Activated CD4-positive, alpha-beta T cell treated with anti-CD3 and anti-CD28 coated beads for 36 hours (primary cell): Measurements from ENCODE around the gene PLXDC2. TPM values are rescaled to one million over a fixed set of nuclear protein-coding genes. Genes with fewer than 3 reads are reported as not detected.
A peak's percentile ranks its signal among the peaks of the same experiment; 100 is the strongest.

Source experiments
- ATAC-seq: fragments of 200-7000 bp; cut with Tn5 transposase; one replicate; pipeline ENCODE4 v1.10.0; 2021; ENCODE audit warnings: mild to moderate bottlenecking, moderate library complexity
- CTCF ChIA-PET: fragments of 350-600 bp; sonication (Branson Sonifier 250); formaldehyde crosslinking; loops from one replicate; lab custom pipeline; 2021; ENCODE audit warnings: antibody characterized with exemption; lab: Charles Lee
- POLR2A ChIA-PET: fragments of 350-600 bp; sonication (Branson Sonifier 250); formaldehyde crosslinking; loops from one replicate; lab custom pipeline; 2021; ENCODE audit warnings: antibody characterized with exemption, inconsistent platforms; lab: Charles Lee
- DNase-seq: peaks from one replicate; pipeline ENCODE4 v3.0.0-alpha.2; 2020
- H3K27ac Mint-ChIP-seq: one replicate; pipeline ENCODE4 v1.8.0; 2021; ENCODE audit warnings: mixed read lengths
- H3K27me3 Mint-ChIP-seq: one replicate; pipeline ENCODE4 v1.8.0; 2021; ENCODE audit warnings: mixed read lengths
- H3K36me3 Mint-ChIP-seq: one replicate; pipeline ENCODE4 v1.8.0; 2021; ENCODE audit warnings: low read depth, mixed read lengths
- H3K4me1 Mint-ChIP-seq: one replicate; pipeline ENCODE4 v1.8.0; 2021; ENCODE audit warnings: mixed read lengths
- H3K4me3 Mint-ChIP-seq: one replicate; pipeline ENCODE4 v1.8.0; 2021; ENCODE audit warnings: mild to moderate bottlenecking, moderate library complexity, mixed read lengths
- H3K9me3 Mint-ChIP-seq: one replicate; pipeline ENCODE4 v1.8.0; 2021; ENCODE audit warnings: low read depth, mixed read lengths
- intact Hi-C, 2 experiments: fragments of 100-400 bp; cut with DNase I in 1 of 2; cut with micrococcal nuclease in 1 of 2; formaldehyde crosslinking; loops; one replicate each; pipeline versions ENCODE4 v1.14.2 to v1.15.1; 2022 to 2024; cut with DNase I, micrococcal nuclease
- total RNA-seq, 2 experiments: library from RNA; stranded (reverse); gene quantifications; one replicate each; pipeline ENCODE4 v1.2.3, GENCODE V29; 2021

The PLXDC2 gene
- total RNA-seq, 2 experiments from 2014 or later: not detected

DNA sequence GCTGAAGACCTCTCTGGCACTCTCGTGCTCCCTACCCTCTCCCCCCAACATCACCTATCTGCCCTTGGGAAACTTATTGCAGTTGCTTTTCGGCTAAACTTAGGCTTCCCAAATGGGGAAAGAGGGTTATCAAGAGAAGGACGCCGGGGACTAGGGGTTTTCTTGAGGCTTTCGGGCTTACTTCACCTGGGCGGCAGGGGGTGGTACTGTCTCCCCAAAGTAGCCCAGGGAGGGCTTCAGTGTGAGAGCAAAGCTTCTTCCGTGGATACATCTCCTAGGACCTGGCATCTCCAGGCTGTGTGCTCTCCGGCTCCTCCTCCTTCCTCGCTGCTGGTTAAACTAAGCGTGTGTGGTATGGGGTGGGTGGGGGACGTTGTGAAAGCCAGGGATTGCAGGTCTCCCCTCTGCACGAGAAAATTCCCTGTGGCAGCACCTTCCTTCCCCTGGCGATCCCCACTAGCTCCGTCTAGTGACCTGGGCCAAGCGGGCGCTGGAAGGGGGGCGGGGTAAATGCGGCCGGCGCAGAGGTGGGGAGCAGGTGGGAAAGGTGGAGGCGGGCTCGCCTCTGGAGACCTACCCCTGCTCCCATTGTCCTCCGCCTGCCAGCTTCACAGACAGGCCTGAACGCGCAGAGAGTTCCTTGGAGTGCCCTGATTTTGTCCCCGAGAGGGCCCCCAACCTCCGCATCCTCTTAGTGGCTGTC is 1.1 kb downstream of the PLXDC2 start:
- no peak overlapping the region for H3K27ac Mint-ChIP-seq
- H3K36me3 Mint-ChIP-seq: no peaks in the 10 kb centered on the region
- POLR2A ChIA-PET: no interaction called here
- peaks cover 5% of the 10 kb centered on the region for H3K4me1 Mint-ChIP-seq
- CTCF ChIA-PET: no interaction called here
- peaks cover 34% of the 10 kb centered on the region for H3K27me3 Mint-ChIP-seq
- peak overlapping the region; percentile 17 for H3K4me3 Mint-ChIP-seq
- intact Hi-C loops: no loop called here
- ATAC-seq (no peak), DNase-seq (no peak)
- H3K9me3 Mint-ChIP-seq: no peaks in the 10 kb centered on the region

DNA sequence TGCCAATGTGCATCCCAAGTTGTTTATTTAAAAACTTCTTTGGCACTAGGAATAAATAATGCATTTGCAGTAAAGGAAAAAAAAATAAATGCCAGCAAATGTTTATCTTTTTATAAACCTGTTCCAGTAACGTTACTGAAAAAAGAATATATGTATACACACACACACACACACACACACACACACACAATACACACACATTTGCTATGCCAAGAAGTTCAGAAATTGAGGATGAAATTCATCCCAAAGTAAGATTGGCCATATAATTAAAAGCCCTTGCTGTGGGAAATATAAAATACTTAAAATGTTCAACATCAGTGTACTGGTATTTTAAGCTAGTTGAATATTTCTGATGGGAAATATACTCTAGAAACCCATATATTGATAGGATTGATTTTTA is 2.6 kb downstream of the PLXDC2 start:
- POLR2A ChIA-PET: no interaction called here
- Mint-ChIP-seq H3K9me3 (no peaks in the 10 kb centered on the region), H3K4me3 (no peak overlapping the region), H3K4me1 (peaks cover 5% of the 10 kb centered on the region), H3K27ac (no peak overlapping the region), H3K27me3 (peaks cover 34% of the 10 kb centered on the region), H3K36me3 (no peaks in the 10 kb centered on the region)
- ATAC-seq (no peak), DNase-seq (no peak)
- intact Hi-C loops: loop anchor here in 1 of 2 experiments (2.0 kb wide), 1 partner anchor 1036 kb away; no protein-coding TSS in a partner anchor
- CTCF ChIA-PET: interaction anchor here (1.2 kb wide), 1 partner anchor 9 kb away, joined by 5 read pairs; no protein-coding TSS in a partner anchor

DNA sequence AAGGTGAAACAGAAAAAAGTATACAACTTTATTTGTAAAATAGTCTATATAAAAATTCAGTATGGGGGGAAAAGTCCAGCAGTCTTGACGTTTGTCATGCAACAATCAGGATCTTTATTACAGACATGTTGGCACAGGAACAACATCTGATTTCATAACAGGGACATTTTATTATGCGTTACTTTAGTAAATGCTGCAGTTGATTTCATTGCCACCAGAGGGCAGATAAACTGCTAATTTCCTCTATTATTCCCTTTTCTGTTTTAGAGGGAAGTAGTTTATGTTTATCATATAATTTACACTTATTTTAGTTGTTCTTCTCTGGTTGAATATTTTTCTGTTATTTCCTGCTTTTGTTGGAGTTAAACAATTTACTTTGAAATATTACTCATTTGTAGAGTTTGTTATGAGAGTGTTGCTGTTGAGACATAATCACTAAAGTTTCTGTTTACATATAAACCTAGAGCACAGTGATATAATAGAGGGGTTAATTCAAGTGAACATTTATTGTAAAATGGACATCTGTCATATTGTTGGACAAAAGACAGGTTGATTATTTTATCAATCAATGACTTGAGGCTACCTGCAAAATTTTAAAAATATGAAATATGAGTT is 3.3 kb downstream of the PLXDC2 start:
- H3K4me1 Mint-ChIP-seq: peaks cover 5% of the 10 kb centered on the region
- no peak overlapping the region for H3K4me3 Mint-ChIP-seq
- no peaks in the 10 kb centered on the region for H3K9me3 Mint-ChIP-seq
- intact Hi-C loops: loop anchor here in 1 of 2 experiments (2.0 kb wide), 1 partner anchor 1035 kb away; no protein-coding TSS in a partner anchor
- no peaks in the 10 kb centered on the region for H3K36me3 Mint-ChIP-seq
- no peak overlapping the region for H3K27ac Mint-ChIP-seq
- CTCF ChIA-PET: interaction anchor here (1.2 kb wide), 1 partner anchor 10 kb away, joined by 5 read pairs; no protein-coding TSS in a partner anchor
- H3K27me3 Mint-ChIP-seq: peaks cover 29% of the 10 kb centered on the region
- ATAC-seq (no peak), DNase-seq (peak; percentile 6)
- POLR2A ChIA-PET: no interaction called here

DNA sequence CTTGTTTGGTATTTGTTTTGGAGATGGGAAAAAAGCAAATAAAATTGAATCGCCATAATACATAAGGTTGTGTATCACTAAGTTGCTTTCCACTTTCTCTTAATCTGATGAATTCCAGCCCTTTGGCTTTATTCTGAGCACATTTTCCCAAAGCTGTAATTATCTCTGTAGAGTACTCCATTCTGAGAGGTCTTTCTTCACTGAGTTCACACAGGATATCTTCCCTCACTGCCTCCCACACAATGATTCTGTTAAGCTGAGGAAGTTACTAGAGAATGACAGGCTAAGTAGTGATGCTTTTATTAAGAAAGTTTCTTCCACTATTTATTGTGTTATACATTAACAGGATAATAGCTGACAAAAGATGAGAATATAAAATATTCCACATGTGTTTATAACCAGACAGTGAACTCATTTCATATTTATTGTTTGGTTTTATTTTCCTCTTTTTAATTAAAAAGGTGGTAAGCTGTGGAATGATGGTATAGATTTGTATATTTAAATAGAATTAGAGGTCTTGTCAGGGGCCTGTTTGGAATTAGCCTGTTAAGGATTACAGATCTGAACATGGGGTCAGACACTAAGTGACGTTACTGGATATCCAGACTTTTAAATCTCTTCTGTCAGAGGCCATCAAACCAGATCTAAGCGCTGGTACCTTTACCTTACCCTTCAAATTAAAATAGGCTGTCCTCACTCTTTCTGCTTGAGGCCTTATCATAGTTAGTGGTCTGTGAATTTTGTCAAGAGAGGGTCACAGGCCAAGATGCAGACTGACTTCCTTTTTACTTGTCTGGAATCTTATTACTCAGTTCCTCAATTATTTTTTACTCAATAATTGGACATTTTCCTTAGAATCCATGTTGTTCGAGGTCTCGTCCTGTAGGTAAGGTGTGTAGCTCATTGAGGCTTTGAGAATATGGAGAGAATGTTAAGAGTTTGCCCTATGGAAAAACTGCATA is 8.4 kb downstream of the PLXDC2 start:
- intact Hi-C loops: no loop called here
- Mint-ChIP-seq H3K27ac (no peak overlapping the region), H3K4me3 (no peak overlapping the region), H3K36me3 (no peaks in the 10 kb centered on the region), H3K9me3 (no peaks in the 10 kb centered on the region), H3K4me1 (no peaks in the 10 kb centered on the region), H3K27me3 (peaks cover 5% of the 10 kb centered on the region)
- DNase-seq (no peak), ATAC-seq (no peak)
- POLR2A ChIA-PET: interaction anchor here (0.6 kb wide), 1 partner anchor 1031 kb away, joined by 5 read pairs; no protein-coding TSS in a partner anchor
- CTCF ChIA-PET: no interaction called here

DNA sequence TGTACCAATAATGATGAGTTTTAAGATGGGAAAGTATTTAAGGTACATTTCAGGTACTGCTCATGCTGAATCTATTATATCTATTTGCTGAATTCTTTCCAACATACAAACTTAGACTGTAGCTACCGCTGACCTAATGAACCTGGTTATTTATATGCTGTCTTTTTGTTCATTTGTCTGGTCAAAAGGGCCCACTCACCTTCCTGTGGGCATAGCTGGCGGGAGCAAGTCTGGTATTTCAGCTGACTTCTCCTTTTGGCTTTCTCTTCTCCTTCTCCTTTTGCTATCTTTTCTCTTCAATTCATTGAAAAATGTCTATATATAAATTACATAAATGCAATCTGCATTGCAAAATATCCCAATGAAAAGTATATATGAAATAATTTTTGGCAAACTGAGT is 9.5 kb downstream of the PLXDC2 start:
- Mint-ChIP-seq H3K36me3 (no peaks in the 10 kb centered on the region), H3K4me3 (no peak overlapping the region), H3K9me3 (no peaks in the 10 kb centered on the region), H3K27me3 (peaks cover 5% of the 10 kb centered on the region), H3K27ac (no peak overlapping the region), H3K4me1 (no peaks in the 10 kb centered on the region)
- ChIA-PET CTCF (no interaction called here), POLR2A (no interaction called here)
- intact Hi-C loops: no loop called here
- DNase-seq: no peak
- ATAC-seq: no peak

DNA sequence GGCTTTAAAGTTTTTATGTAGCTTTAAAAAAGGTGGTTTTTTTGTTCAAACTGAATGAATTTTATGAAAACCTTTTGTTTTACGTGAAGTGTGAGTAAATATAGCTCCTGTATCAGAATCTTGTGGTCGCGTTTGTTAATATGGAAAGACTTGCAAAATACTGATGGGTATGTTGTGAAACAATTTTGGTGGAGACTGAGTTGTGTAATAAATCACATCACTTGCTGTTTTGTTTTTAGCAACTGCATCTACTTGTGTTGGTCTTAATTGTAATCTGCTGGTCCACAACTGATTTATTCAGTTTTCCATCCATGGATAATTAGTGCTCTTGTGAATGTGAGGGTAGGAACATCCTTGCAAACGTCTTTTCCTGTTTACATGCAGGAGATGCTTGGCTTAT is 10.5 kb downstream of the PLXDC2 start:
- no peaks in the 10 kb centered on the region for H3K27me3 Mint-ChIP-seq
- no peaks in the 10 kb centered on the region for H3K4me1 Mint-ChIP-seq
- DNase-seq (no peak), ATAC-seq (no peak)
- H3K4me3 Mint-ChIP-seq: no peak overlapping the region
- POLR2A ChIA-PET: no interaction called here
- H3K36me3 Mint-ChIP-seq: no peaks in the 10 kb centered on the region
- H3K27ac Mint-ChIP-seq: no peak overlapping the region
- intact Hi-C loops: no loop called here
- CTCF ChIA-PET: no interaction called here
- H3K9me3 Mint-ChIP-seq: peaks cover 3% of the 10 kb centered on the region

DNA sequence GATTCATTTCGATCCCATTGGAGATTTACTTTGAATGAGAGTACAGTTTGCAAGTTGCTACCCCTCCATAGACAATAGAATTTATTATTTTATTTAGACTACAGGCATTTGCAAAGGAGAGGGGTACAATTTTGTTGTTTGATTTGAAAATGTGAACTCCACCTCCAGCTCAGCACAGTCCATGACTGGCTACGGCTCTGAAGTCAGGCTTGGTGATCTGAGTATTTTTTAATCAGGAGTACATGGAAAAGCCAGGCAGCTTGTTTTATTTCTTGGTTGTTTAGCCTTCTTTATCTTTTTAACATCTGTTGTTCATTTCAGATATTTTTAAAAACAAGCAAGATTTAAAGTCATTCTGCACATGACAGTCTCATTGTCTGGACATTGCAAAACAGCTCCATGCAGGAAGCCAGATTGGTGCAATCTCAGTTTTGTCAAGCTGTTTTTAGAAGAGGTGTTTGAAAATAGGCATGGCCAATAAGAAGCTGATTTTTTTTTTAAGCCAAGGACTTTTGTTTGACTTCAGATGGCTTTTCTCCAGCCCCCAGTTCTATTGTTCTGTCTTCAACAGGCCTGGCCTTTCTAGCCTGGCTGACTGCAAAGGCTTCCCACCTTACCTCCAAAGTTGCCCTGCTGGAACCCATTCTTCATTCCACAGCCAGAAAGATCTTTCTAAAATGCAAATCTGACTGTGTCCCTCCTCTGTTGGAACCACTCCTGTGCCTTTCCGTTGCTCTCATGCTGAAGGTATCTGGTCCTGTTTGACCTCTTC is 12.2 kb downstream of the PLXDC2 start:
- peaks cover 7% of the 10 kb centered on the region for H3K9me3 Mint-ChIP-seq
- no peaks in the 10 kb centered on the region for H3K4me1 Mint-ChIP-seq
- H3K4me3 Mint-ChIP-seq: no peak overlapping the region
- ChIA-PET POLR2A (no interaction called here), CTCF (interaction anchor here (0.5 kb wide), 1 partner anchor 29 kb away, joined by 3 read pairs; no protein-coding TSS in a partner anchor)
- intact Hi-C loops: no loop called here
- DNase-seq (no peak), ATAC-seq (no peak)
- H3K36me3 Mint-ChIP-seq: no peaks in the 10 kb centered on the region
- no peak overlapping the region for H3K27ac Mint-ChIP-seq
- H3K27me3 Mint-ChIP-seq: no peaks in the 10 kb centered on the region

DNA sequence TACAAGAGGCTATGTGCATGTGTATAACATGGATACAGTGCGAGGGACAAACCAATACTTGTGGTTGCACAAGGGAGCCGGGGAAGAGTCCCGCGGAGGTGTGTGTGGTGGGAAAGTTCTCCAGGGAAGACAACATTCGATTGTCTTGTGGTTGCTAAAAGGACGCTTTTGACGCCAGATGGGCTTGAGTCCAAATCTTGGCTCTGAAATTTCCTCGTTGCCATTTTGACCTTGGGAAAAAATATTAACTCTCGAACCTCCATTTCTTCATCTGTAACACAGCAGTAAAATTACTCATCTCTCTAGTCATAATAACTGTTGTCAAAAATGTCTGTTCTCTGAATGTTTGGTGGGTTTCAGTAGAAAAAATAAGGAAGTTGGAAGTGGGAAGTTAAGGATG is 16.5 kb downstream of the PLXDC2 start:
- DNase-seq (no peak), ATAC-seq (no peak)
- ChIA-PET POLR2A (no interaction called here), CTCF (no interaction called here)
- Mint-ChIP-seq H3K27me3 (no peaks in the 10 kb centered on the region), H3K27ac (no peak overlapping the region), H3K36me3 (no peaks in the 10 kb centered on the region), H3K4me1 (no peaks in the 10 kb centered on the region), H3K4me3 (no peak overlapping the region), H3K9me3 (peaks cover 7% of the 10 kb centered on the region)
- intact Hi-C loops: no loop called here

DNA sequence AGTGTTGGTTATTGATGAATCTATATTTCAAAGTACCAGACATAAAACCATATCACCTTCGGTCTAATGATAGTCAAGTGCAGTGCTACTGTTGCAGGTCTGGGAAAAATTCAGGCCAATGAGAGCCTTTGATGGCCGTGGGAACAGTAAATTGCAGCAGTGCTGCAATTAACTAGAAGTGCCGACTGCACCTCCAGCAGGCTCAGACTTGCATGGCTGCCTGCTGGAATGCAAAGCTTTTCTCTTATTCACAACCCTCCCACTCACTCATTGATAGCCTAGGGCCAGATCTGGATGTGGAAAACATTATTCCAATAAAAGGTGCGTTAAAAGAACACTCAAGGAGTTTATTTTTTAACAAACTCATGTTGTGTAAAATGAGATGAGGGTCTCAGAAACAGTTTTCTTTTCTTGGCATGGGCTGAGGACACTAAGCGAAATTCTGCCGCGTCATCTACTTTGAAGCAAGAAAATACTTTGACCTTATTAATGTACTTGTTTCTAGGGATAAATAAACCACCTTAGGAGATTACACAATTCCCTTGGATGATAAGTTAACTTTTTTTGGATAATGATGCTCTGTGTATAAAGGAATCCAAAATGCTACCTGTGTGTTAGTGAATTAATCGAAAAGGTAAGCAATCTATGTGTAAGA is 17.1 kb downstream of the PLXDC2 start:
- H3K27ac Mint-ChIP-seq: no peak overlapping the region
- DNase-seq (no peak), ATAC-seq (no peak)
- no peaks in the 10 kb centered on the region for H3K27me3 Mint-ChIP-seq
- H3K4me3 Mint-ChIP-seq: no peak overlapping the region
- ChIA-PET CTCF (no interaction called here), POLR2A (no interaction called here)
- intact Hi-C loops: no loop called here
- peaks cover 7% of the 10 kb centered on the region for H3K9me3 Mint-ChIP-seq
- no peaks in the 10 kb centered on the region for H3K36me3 Mint-ChIP-seq
- no peaks in the 10 kb centered on the region for H3K4me1 Mint-ChIP-seq

DNA sequence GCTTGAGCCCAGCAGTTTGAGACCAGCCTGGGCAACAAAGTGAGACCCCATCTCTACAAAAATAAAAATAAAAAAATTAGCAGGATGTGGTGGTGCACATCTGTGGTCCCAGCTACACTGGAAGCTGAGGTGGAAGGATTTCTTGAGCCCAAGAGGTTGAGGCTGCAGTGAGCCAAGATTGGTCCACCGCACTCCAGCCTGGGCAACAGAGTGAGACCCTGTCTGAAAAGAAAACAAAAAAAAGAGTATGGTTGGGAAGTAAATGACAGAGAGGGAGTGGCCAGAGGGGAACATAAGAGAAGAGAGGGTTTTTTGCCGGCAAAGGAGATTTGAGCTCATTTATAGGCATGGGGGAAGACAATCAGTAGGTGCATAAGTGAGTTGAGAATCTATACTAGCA is 19.7 kb downstream of the PLXDC2 start:
- Mint-ChIP-seq H3K27me3 (no peaks in the 10 kb centered on the region), H3K36me3 (no peaks in the 10 kb centered on the region), H3K4me1 (no peaks in the 10 kb centered on the region), H3K27ac (no peak overlapping the region), H3K4me3 (no peak overlapping the region), H3K9me3 (peaks cover 7% of the 10 kb centered on the region)
- ATAC-seq (no peak), DNase-seq (no peak)
- intact Hi-C loops: no loop called here
- ChIA-PET POLR2A (no interaction called here), CTCF (no interaction called here)
